H9 (cell line): ENCODE data around the gene FAM107A. TPM values are rescaled to one million over a fixed set of nuclear protein-coding genes. Genes with fewer than 3 reads are reported as not detected.

Experiments used
- DNase-seq: peaks from one replicate; pipeline ENCODE4 v3.0.0-alpha.2; 2017
- H2AFZ ChIP-seq: one replicate; pipeline ENCODE4 v1.6.1; 2013; ENCODE audit warnings: mild to moderate bottlenecking, low read length, control low read depth, moderate library complexity
- H2AK5ac ChIP-seq: 2 replicates; pipeline ENCODE4 v1.6.1; 2013; ENCODE audit warnings: low read length, control low read depth, mixed read lengths; ENCODE audit not compliant: insufficient read length
- H2BK120ac ChIP-seq: one replicate; pipeline ENCODE4 v1.6.1; 2013; ENCODE audit warnings: low read depth, mild to moderate bottlenecking, low read length, control low read depth, inconsistent platforms; ENCODE audit not compliant: poor library complexity, severe bottlenecking
- H2BK12ac ChIP-seq: 2 replicates; pipeline ENCODE4 v1.6.1; 2013; ENCODE audit warnings: low read length, control low read depth, mixed read lengths, low read depth; ENCODE audit not compliant: insufficient read length
- H2BK15ac ChIP-seq: 2 replicates; pipeline ENCODE4 v1.6.1; 2013; ENCODE audit warnings: low read depth, low read length, control low read depth
- H2BK20ac ChIP-seq: one replicate; pipeline ENCODE4 v1.6.1; 2013; ENCODE audit warnings: low read depth, mild to moderate bottlenecking, low read length, control low read depth, inconsistent platforms; ENCODE audit not compliant: poor library complexity, severe bottlenecking
- H2BK5ac ChIP-seq: 2 replicates; pipeline ENCODE4 v1.6.1; 2013; ENCODE audit warnings: low read length, control low read depth, mixed read lengths; ENCODE audit not compliant: insufficient read length
- H3K14ac ChIP-seq: 2 replicates; pipeline ENCODE4 v1.6.1; 2013; ENCODE audit warnings: low read length, control low read depth; ENCODE audit not compliant: insufficient read depth
- H3K18ac ChIP-seq: 2 replicates; pipeline ENCODE4 v1.6.1; 2013; ENCODE audit warnings: low read depth, mild to moderate bottlenecking, mixed read lengths, low read length, control low read depth; ENCODE audit not compliant: insufficient read length
- H3K23ac ChIP-seq: 2 replicates; pipeline ENCODE4 v1.6.1; 2013; ENCODE audit warnings: low read length, control low read depth, mixed read lengths, low read depth; ENCODE audit not compliant: insufficient read length
- H3K23me2 ChIP-seq: 2 replicates; pipeline ENCODE4 v1.6.1; 2013; ENCODE audit warnings: low read depth, mild to moderate bottlenecking, mixed read lengths, low read length, control low read depth; ENCODE audit not compliant: insufficient read length, poor library complexity, severe bottlenecking
- H3K27ac ChIP-seq: 2 replicates; pipeline ENCODE4 v1.5.1; 2013; ENCODE audit warnings: low read length, control low read depth, mixed read lengths, low read depth; ENCODE audit not compliant: insufficient read length
- H3K27me3 ChIP-seq: 2 replicates; pipeline ENCODE4 v1.6.1; 2013; ENCODE audit warnings: low read length, control low read depth, inconsistent platforms; ENCODE audit not compliant: insufficient read depth
- H3K4ac ChIP-seq: 2 replicates; pipeline ENCODE4 v1.6.1; 2013; ENCODE audit warnings: low read depth, mild to moderate bottlenecking, control low read depth, inconsistent platforms, low read length, moderate library complexity
- H3K4me1 ChIP-seq: 2 replicates; pipeline ENCODE4 v1.6.1; 2013; ENCODE audit warnings: low read length, control low read depth, inconsistent platforms; ENCODE audit not compliant: insufficient read depth
- H3K4me2 ChIP-seq: 2 replicates; pipeline ENCODE4 v1.6.1; 2013; ENCODE audit warnings: low read length, control low read depth, mixed read lengths; ENCODE audit not compliant: insufficient read length, insufficient read depth
- H3K56ac ChIP-seq: 2 replicates; pipeline ENCODE4 v1.6.1; 2013; ENCODE audit warnings: low read depth, mild to moderate bottlenecking, mixed read lengths, low read length, control low read depth; ENCODE audit not compliant: insufficient read length
- H3K79me1 ChIP-seq: 2 replicates; pipeline ENCODE4 v1.6.1; 2013; ENCODE audit warnings: low read depth, mild to moderate bottlenecking, moderate library complexity, low read length, control low read depth, inconsistent platforms; ENCODE audit not compliant: insufficient read depth, poor library complexity, severe bottlenecking
- H3K79me2 ChIP-seq: 2 replicates; pipeline ENCODE4 v1.6.1; 2013; ENCODE audit warnings: low read length, control low read depth, inconsistent platforms; ENCODE audit not compliant: insufficient read depth
- H3K9ac ChIP-seq: 2 replicates; pipeline ENCODE4 v1.6.1; 2013; ENCODE audit warnings: low read length, control low read depth, mixed read lengths; ENCODE audit not compliant: insufficient read length; ENCODE audit errors: extremely low read depth
- H3K9me3 ChIP-seq: one replicate; pipeline ENCODE4 v1.6.1; 2013; ENCODE audit warnings: low read depth, low read length, inconsistent platforms; ENCODE audit not compliant: control insufficient read depth
- H3T11ph ChIP-seq: one replicate; pipeline ENCODE4 v1.6.1; 2013; ENCODE audit warnings: mild to moderate bottlenecking, low read length, control low read depth, inconsistent platforms
- H4K20me1 ChIP-seq: one replicate; pipeline ENCODE4 v1.6.1; 2013; ENCODE audit not compliant: control insufficient read depth, insufficient read length, insufficient read depth
- H4K5ac ChIP-seq: 2 replicates; pipeline ENCODE4 v1.6.1; 2013; ENCODE audit warnings: low read depth, mild to moderate bottlenecking, mixed read lengths, low read length, control low read depth; ENCODE audit not compliant: insufficient read length
- H4K8ac ChIP-seq: replicated peaks from 2 replicates; pipeline ENCODE4 v1.6.1; 2013; ENCODE audit warnings: low read length, control low read depth, mixed read lengths, low read depth; ENCODE audit not compliant: insufficient read length
- H4K91ac ChIP-seq: 2 replicates; pipeline ENCODE4 v1.6.1; 2013; ENCODE audit warnings: low read depth, mild to moderate bottlenecking, moderate library complexity, mixed read lengths, low read length, control low read depth; ENCODE audit not compliant: insufficient read length
- H3K27ac Mint-ChIP-seq, 3 experiments: 2 replicates in 2 of 3; 3 replicates in 1 of 3; pipeline ENCODE4 v1.8.0; 2020 to 2021; ENCODE audit warnings: mixed read lengths in 3 of 3, mild to moderate bottlenecking in 1 of 3, moderate library complexity in 1 of 3
- H3K27me3 Mint-ChIP-seq: 2 replicates; pipeline ENCODE4 v1.8.0; 2021; ENCODE audit warnings: low read depth, mild to moderate bottlenecking, moderate library complexity, mixed read lengths
- H3K36me3 Mint-ChIP-seq, 3 experiments: 2 replicates in 2 of 3; 3 replicates in 1 of 3; pipeline ENCODE4 v1.8.0; 2020 to 2021; ENCODE audit warnings: low read depth in 3 of 3, mixed read lengths in 3 of 3; ENCODE audit not compliant: insufficient read depth in 1 of 3
- H3K4me1 Mint-ChIP-seq, 2 experiments: 2 replicates each; pipeline ENCODE4 v1.8.0; 2020; ENCODE audit warnings: mixed read lengths in 2 of 2
- H3K4me3 Mint-ChIP-seq, 2 experiments: 2 replicates in 1 of 2; 3 replicates in 1 of 2; pipeline ENCODE4 v1.8.0; 2020 to 2021; ENCODE audit warnings: mild to moderate bottlenecking in 2 of 2, mixed read lengths in 2 of 2, moderate library complexity in 1 of 2
- H3K9me3 Mint-ChIP-seq, 2 experiments: 2 replicates in 1 of 2; 3 replicates in 1 of 2; pipeline ENCODE4 v1.8.0; 2020; ENCODE audit warnings: mild to moderate bottlenecking in 2 of 2, mixed read lengths in 2 of 2, moderate library complexity in 1 of 2
- CTCF ChIP-seq: fragments of 200-600 bp; sonication (generic); conservative IDR thresholded peaks from 3 replicates; pipeline ENCODE4 v1.8.0; 2021; ENCODE audit warnings: antibody characterized with exemption, mild to moderate bottlenecking
- WGBS: extraction: QIAGEN DNeasy Blood & Tissue Kit; methylation state at CpG from one replicate; pipeline ENCODE4 v1.1.7; 2013; ENCODE audit warnings: missing lambda C conversion rate, low lambda C conversion rate, mixed read lengths; ENCODE audit not compliant: insufficient read length; ENCODE audit errors: extremely low coverage; 5-methylcytosine and 5-hydroxymethylcytosine counted together
- total RNA-seq: library from RNA; stranded (reverse); gene quantifications from 2 replicates; pipeline ENCODE4 v1.2.1, GENCODE V29; 2021

Gene FAM107A
- total RNA-seq, 1 experiment from 2014 or later, result 0.11 TPM

GRCh38 chr3:58565621-58566397 is 11.4 kb downstream of the FAM107A start:
- Histone ChIP-seq H4K91ac (no peak overlapping the region), H3K4me2 (no peak overlapping the region), H3K18ac (no peak overlapping the region), H2AFZ (no peak overlapping the region), H2BK120ac (no peak overlapping the region), H2BK20ac (no peak overlapping the region), H3K4ac (no peak overlapping the region), H3K9ac (no peak overlapping the region), H4K5ac (no peak overlapping the region), H3K79me2 (no peaks in the 10 kb centered on the region), H2BK12ac (no peak overlapping the region), H2AK5ac (no peak overlapping the region), H3K56ac (no peak overlapping the region), H3T11ph (no peak overlapping the region), H3K79me1 (no peaks in the 10 kb centered on the region), H2BK15ac (no peak overlapping the region), H3K14ac (0 out of 2 replicates have a peak overlapping the region, but pooled peaks have one; percentile 21), H3K27ac (no peak overlapping the region), H4K8ac (no peak overlapping the region), H3K9me3 (no peaks in the 10 kb centered on the region), H2BK5ac (no peak overlapping the region), H3K23me2 (no peaks in the 10 kb centered on the region), H3K27me3 (no peaks in the 10 kb centered on the region), H4K20me1 (no peaks in the 10 kb centered on the region), H3K4me1 (peaks cover 13% of the 10 kb centered on the region; the same call in 1 of the 2 replicates), H3K23ac (no peak overlapping the region)
- no peak for TF ChIP-seq CTCF
- peak; percentile 82 for DNase-seq
- H3K27ac Mint-ChIP-seq, result peak overlapping the region; percentile 76 to 95 (median 77); a peak in 3 of 7 replicates
- peaks cover 40 to 45% of the 10 kb centered on the region in 2 experiments for H3K4me1 Mint-ChIP-seq
- H3K36me3 Mint-ChIP-seq, result no peaks in the 10 kb centered on the region; a peak in 2 of 7 replicates
- H3K9me3 Mint-ChIP-seq, result peaks cover 0 to 4% of the 10 kb centered on the region in 2 experiments; a peak in 3 of 5 replicates
- H3K4me3 Mint-ChIP-seq, result no peak overlapping the region; a peak in 2 of 5 replicates
- peaks cover 3% of the 10 kb centered on the region; the same call in 1 of the 2 replicates for H3K27me3 Mint-ChIP-seq
- no CpG with 5 or more reads among the region's 12 CpGs for WGBS
